ENCODE measurements around the gene FAM90A26. TPM values are rescaled to one million over a fixed set of nuclear protein-coding genes. Genes with fewer than 3 reads are reported as not detected.
A peak's percentile ranks its signal among the peaks of the same experiment; 100 is the strongest.
"Not testable (repeated sequence)": the region's sequence is repeated elsewhere in the genome, so short reads cannot be mapped to it uniquely, and the experiment has no call there.

FAM90A26 gene
- total RNA-seq, 1 experiment from 2014 or later, result not detected

DNA sequence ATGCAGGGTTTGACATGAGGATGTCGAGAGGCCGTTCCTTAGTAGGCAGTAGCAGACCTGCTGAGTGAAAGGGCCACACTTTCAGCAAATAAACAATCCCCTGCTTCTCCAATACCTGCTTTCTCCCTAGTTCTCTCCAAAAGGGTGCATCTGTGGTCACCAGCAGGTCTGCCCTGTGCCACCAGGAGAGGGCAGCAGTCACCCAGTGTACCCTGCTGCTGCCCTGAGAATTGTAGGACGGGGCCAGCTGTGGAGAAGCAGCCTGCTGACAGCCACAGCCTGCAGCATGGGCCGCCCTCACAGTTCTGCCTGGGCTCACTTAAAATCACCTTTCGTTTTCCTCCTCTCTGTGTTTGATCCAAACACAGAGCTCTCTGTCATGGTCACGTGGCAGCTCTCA is 11.8 kb upstream of the FAM90A26 start:
- peak; percentile 44 for DNase-seq (ENCODE audit: low spot score)

DNA sequence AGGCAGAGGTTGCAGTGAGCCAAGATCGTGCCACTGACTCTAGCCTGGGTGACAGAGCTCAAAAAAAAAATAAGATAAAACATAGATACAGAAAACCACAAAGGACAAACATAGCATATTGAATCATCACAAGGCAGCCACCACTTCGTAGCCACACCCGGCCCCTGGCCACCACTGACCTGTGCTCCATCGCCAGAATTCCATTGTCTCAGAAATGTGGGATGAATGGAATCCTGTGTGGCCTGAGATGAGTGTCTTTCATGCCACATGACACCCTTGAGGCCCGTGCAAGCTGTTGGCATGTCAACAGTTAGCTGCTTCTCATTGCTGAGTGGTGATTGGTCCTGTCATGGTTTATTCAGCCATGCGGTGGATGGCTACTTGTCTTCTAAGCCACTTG is 10.2 kb upstream of the FAM90A26 start:
- peak; percentile 57 for DNase-seq (ENCODE audit: low spot score)

DNA sequence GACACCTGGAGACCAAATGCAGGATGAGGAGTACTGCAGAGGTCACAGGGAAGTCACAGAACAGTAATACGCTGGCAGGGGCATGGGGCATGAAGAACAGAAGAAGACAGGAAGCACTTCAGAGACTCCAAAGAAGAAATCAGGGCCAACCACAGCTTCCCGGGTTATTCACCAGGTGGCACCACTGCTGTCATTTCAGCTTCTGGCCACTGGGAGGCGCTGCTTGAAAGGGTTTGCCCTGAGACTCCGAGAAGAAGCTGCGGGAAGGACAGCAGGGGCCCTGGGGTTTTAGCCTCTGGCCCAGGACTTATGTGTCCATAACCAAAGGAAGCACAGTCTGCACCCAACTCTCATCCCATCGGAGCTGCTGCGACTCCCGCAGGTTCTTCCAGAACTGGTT is 4.2 kb upstream of the FAM90A26 start:
- DNase-seq (ENCODE audit: low spot score), result not testable (repeated sequence)

DNA sequence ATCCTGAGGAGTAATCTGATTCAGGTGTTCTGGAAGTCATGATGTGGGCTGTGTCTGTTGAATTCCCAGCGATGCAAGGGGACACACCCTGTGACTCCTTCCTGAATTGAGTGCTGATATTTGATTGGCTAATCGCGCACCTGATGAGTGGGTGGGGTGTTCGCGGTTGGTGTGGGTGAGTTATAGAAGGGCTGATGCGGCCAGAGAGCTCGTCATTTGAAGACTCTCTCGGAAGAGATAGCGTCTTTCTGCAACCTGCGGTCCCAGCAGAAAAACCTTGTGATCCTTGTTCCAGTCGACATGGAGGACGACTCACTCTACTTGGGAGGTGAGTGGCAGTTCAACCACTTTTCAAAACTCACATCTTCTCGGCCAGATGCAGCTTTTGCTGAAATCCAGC is 40.1 kb downstream of the FAM90A26 start, which contains the start of gene USP17L10:
USP17L10 (plus strand) TSS at position 301 of the 400 bp plus-strand sequence; CDS start at position 301, 0 bp downstream.
- not testable (repeated sequence) for DNase-seq (ENCODE audit: low spot score)

DNA sequence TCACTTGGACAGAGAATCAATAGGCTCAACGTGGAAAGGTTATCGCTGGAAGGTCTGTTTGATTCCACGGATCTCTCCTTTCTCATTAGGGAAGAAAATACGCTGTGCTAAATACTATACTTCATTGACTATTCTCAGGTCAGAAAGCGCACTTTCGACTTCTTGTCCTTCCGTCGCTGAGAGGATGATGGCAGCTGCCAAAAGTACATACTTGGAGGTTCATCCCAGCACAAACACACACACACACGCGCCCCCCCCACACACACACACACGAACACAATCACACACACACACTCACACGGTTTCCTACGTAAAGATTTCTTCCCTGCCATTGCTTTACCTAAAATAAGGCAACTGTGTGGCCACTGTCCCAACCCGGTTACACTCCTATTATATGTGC is 44.5 kb downstream of the FAM90A26 start:
- not testable (repeated sequence) for DNase-seq (ENCODE audit: low spot score)

DNA sequence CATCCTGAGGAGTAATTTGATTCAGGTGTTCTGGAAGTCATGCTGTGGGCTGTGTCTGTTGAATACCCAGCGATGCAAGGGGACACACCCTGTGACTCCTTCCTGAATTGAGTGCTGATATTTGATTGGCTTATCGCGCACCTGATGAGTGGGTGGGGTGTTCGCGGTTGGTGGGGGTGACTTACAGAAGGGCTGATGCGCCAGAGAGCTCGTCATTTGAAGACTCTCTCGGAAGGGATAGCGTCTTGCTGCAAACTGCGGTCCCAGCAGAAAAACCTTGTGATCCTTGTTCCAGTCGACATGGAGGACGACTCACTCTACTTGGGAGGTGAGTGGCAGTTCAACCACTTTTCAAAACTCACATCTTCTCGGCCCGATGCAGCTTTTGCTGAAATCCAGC is 44.9 kb downstream of the FAM90A26 start, which contains the start of gene USP17L11:
USP17L11 (plus strand) TSS at position 301 of the 400 bp plus-strand sequence; CDS start at position 301, 0 bp downstream.
- not testable (repeated sequence) for DNase-seq (ENCODE audit: low spot score)

DNA sequence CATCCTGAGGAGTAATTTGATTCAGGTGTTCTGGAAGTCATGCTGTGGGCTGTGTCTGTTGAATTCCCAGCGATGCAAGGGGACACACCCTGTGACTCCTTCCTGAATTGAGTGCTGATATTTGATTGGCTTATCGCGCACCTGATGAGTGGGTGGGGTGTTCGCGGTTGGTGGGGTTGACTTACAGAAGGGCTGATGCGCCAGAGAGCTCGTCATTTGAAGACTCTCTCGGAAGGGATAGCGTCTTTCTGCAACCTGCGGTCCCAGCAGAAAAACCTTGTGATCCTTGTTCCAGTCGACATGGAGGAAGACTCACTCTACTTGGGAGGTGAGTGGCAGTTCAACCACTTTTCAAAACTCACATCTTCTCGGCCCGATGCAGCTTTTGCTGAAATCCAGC is 49.6 kb downstream of the FAM90A26 start, which contains the start of gene USP17L12:
USP17L12 (plus strand) TSS at position 301 of the 400 bp plus-strand sequence; CDS start at position 301, 0 bp downstream.
- DNase-seq (ENCODE audit: low spot score), result not testable (repeated sequence)

DNA sequence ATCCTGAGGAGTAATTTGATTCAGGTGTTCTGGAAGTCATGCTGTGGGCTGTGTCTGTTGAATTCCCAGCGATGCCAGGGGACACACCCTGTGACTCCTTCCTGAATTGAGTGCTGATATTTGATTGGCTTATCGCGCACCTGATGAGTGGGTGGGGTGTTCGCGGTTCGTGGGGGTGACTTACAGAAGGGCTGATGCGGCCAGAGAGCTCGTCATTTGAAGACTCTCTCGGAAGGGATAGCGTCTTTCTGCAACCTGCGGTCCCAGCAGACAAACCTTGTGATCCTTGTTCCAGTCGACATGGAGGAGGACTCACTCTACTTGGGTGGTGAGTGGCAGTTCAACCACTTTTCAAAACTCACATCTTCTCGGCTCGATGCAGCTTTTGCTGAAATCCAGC is 54.4 kb downstream of the FAM90A26 start, which contains the start of gene USP17L13:
USP17L13 (plus strand) TSS at position 301 of the 400 bp plus-strand sequence; CDS start at position 301, 0 bp downstream.
- not testable (repeated sequence) for DNase-seq (ENCODE audit: low spot score)

Other genes with a start within 250 kb of the FAM90A26 start
- not detected in 2 replicates for gene USP17L10, start 40.2 kb downstream of the FAM90A26 start, total RNA-seq (2014; rRNA removed; shearing (Covaris generic))
- not detected in 2 replicates for gene USP17L11, start 45.0 kb downstream of the FAM90A26 start, total RNA-seq (2014; rRNA removed; shearing (Covaris generic))
- not detected in 2 replicates for gene USP17L12, start 49.7 kb downstream of the FAM90A26 start, total RNA-seq (2014; rRNA removed; shearing (Covaris generic))
- gene USP17L13, start 54.5 kb downstream of the FAM90A26 start, total RNA-seq (2014; rRNA removed; shearing (Covaris generic)), result not detected in 2 replicates
- not detected in 2 replicates for gene USP17L15, start 64.0 kb downstream of the FAM90A26 start, total RNA-seq (2014; rRNA removed; shearing (Covaris generic))
- gene USP17L17, start 73.5 kb downstream of the FAM90A26 start, total RNA-seq (2014; rRNA removed; shearing (Covaris generic)), result not detected in 2 replicates
- not detected in 2 replicates for gene USP17L18, start 78.2 kb downstream of the FAM90A26 start, total RNA-seq (2014; rRNA removed; shearing (Covaris generic))
- not detected in 2 replicates for gene USP17L19, start 83.0 kb downstream of the FAM90A26 start, total RNA-seq (2014; rRNA removed; shearing (Covaris generic))
- gene USP17L20, start 87.7 kb downstream of the FAM90A26 start, total RNA-seq (2014; rRNA removed; shearing (Covaris generic)), result not detected in 2 replicates
- not detected in 2 replicates for gene USP17L21, start 92.5 kb downstream of the FAM90A26 start, total RNA-seq (2014; rRNA removed; shearing (Covaris generic))
- gene USP17L22, start 97.2 kb downstream of the FAM90A26 start, total RNA-seq (2014; rRNA removed; shearing (Covaris generic)), result not detected in 2 replicates
- not detected in 2 replicates for gene USP17L24, start 154.8 kb downstream of the FAM90A26 start, total RNA-seq (2014; rRNA removed; shearing (Covaris generic))
- not detected in 2 replicates for gene USP17L25, start 159.5 kb downstream of the FAM90A26 start, total RNA-seq (2014; rRNA removed; shearing (Covaris generic))
- gene USP17L26, start 164.2 kb downstream of the FAM90A26 start, total RNA-seq (2014; rRNA removed; shearing (Covaris generic)), result not detected in 2 replicates
- not detected in 2 replicates for gene USP17L5, start 169.0 kb downstream of the FAM90A26 start, total RNA-seq (2014; rRNA removed; shearing (Covaris generic))
- gene USP17L27, start 173.7 kb downstream of the FAM90A26 start, total RNA-seq (2014; rRNA removed; shearing (Covaris generic)), result not detected in 2 replicates
- not detected in 2 replicates for gene USP17L28, start 178.5 kb downstream of the FAM90A26 start, total RNA-seq (2014; rRNA removed; shearing (Covaris generic))
- not detected in 2 replicates for gene USP17L29, start 183.2 kb downstream of the FAM90A26 start, total RNA-seq (2014; rRNA removed; shearing (Covaris generic))
- not detected in 2 replicates for gene USP17L30, start 192.7 kb downstream of the FAM90A26 start, total RNA-seq (2014; rRNA removed; shearing (Covaris generic))